ENCODE results near the gene PLCG2. TPM values are rescaled to one million over a fixed set of nuclear protein-coding genes. Genes with fewer than 3 reads are reported as not detected.
"Not testable (repeated sequence)": the region's sequence is repeated elsewhere in the genome, so short reads cannot be mapped to it uniquely, and the experiment has no call there.

The PLCG2 gene
- total RNA-seq, 2 donors from 2014 or later, result 14.1 to 16.0 TPM

DNA sequence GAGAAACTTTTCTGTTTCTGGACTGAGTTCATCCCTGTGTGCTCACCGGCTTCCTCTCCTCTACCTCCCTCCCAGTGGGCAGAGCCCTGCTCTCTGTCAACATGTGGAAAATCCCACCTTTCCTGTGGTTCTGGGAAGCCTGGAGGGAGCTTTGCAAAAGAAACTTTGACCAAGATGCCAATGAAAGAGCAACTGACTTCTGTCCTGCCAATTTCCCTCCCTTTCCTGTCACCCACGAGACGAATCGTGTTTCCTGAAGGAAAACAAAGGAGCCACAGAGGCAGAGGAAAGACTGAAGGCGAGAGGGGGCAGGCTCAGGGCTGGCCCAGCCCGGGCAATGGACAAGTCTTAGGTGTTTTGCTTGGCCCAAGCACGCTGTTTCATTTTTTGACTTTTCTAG, 82.8 kb downstream of the PLCG2 start:
- DNase-seq (peak; percentile 43), ATAC-seq (peak; percentile 41 to 67)
- intact Hi-C loops (cut with DNase I), result no loop called here

GRCh38 chr16:81863630-81864352, 84.7 kb downstream of the PLCG2 start:
- intact Hi-C loops (cut with DNase I), result no loop called here
- DNase-seq (no peak), ATAC-seq (no peak)

DNA sequence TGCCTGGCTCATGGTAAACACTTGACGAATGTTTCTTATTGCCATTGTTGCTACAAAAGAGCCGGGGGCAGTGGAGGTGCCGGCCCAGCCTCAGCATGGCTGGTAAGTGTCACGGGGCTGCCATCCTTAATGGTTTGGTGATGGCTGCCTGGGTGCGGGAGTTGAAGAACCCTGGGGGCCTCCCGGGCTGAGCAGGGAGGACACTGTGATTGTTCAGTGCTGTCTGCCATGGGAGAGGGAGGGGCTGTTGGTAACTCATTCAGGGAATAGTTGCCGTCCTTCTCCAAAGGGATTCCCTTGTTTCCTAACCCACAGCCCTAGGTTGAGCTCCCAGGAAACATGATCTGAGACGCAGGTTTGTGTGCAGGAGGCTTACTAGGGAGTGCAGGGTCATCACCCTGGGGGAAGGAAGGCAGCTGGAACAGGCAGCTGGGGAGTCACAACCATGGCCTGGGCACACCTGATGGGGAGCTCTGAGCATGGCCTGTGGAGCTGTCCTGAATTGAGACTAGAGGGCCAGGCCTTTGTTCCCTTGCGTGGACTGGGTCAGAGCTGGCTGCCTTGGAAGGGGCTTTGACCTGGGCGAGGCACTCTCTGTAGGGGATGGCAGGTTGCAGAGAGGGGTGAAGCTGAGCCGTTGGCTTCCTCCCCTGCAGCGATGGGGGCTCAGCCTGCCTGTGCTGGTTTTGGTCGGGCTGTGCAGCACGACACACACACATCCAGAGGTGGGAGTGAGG, 85.7 kb downstream of the PLCG2 start:
- ATAC-seq (no peak), DNase-seq (no peak)
- intact Hi-C loops (cut with DNase I), result no loop called here

GRCh38 chr16:81866820-81867440, 87.8 kb downstream of the PLCG2 start:
- intact Hi-C loops (cut with DNase I), result no loop called here
- peak; percentile 66 for DNase-seq
- peak; percentile 83 to 86 for ATAC-seq

DNA sequence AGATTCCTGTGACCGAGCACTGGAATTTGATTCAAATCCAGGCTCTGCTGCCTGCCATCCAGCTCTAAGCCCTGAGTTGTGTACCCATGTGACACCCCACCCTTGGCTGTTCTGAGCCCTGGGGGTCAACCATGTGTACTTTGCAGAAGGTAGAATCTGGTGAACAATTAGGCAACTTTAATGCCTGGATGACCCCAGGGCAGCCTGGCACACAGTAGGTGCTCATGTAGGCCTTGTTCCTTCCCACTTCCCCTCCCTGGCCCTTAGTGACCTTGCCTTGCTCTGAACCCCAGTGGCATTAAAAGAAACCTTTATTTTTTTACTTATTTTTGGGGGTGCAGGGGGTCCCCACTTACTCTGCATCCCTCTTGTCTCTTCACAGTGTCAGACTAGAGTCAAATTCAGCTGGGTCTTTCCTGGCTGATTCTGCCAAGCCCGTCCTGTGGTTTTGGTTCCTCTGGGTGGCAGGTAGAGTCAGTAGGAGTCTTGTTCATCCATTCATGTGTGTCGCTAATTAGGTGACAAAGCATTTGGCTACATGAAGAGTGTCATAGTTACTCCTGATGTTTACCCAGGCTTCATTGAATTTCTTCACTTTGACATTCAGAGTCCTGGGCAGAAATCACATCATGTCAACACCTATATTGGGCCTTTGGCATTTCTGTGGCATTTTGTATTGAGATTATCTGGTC, 89.1 kb downstream of the PLCG2 start:
- ATAC-seq, result no peak
- intact Hi-C loops (cut with DNase I), result no loop called here

GRCh38 chr16:81869326-81869725, 90.2 kb downstream of the PLCG2 start:
- DNase-seq, result no peak
- ATAC-seq, result no peak
- intact Hi-C loops (cut with DNase I), result no loop called here

More for the DNA sequence above, 89.1 kb downstream of the PLCG2 start:
- DNase-seq, result no peak

GRCh38 chr16:81873206-81873605, 94.1 kb downstream of the PLCG2 start:
- ATAC-seq, result no peak
- no peak for DNase-seq
- intact Hi-C loops (cut with DNase I), result loop anchor here in 1 of 2 donors (10.0 kb wide), 1 partner anchor 78 kb away; no protein-coding TSS in a partner anchor

GRCh38 chr16:81873843-81874752, 95.0 kb downstream of the PLCG2 start:
- ATAC-seq (peak; percentile 70 to 79), DNase-seq (peak; percentile 48)
- intact Hi-C loops (cut with DNase I), result loop anchor here in 1 of 2 donors (10.0 kb wide), 1 partner anchor 79 kb away; no protein-coding TSS in a partner anchor

GRCh38 chr16:81875461-81875860, 96.4 kb downstream of the PLCG2 start:
- intact Hi-C loops (cut with DNase I), result loop anchor here in 1 of 2 donors (10.0 kb wide), 1 partner anchor 81 kb away; no protein-coding TSS in a partner anchor
- ATAC-seq, result no peak
- DNase-seq, result no peak

DNA sequence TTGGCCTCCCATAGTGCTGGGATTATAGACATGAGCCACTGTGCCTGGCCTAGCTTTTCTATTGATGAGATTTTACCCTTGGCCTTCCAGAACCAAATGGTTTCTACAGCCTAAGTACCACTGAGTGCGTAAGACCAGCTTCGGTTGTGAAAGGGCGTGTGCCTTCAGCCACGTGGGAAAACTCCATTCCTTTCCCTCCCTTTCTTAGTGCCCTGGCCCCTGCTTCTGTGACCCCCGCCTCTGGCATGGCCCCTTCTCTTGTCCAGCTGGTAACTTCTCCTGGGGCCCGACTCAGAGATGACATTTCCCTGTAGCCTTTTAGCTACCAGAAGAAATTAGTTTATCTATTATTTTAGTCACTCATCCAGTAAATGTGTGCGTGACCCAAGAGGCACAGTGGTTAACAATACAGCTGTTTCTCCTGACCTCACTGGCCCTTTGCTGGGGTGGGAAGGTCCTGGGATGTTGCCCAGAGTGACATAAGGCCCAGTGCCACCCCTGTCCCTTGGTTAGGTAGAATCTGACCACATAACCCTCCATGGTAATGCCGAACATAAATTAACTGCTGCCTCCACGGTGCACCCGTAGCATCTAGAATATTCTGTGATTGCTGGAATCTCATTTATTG, 97.3 kb downstream of the PLCG2 start:
- DNase-seq, result no peak
- intact Hi-C loops (cut with DNase I), result loop anchor here in 1 of 2 donors (10.0 kb wide), 1 partner anchor 82 kb away; no protein-coding TSS in a partner anchor
- no peak for ATAC-seq

DNA sequence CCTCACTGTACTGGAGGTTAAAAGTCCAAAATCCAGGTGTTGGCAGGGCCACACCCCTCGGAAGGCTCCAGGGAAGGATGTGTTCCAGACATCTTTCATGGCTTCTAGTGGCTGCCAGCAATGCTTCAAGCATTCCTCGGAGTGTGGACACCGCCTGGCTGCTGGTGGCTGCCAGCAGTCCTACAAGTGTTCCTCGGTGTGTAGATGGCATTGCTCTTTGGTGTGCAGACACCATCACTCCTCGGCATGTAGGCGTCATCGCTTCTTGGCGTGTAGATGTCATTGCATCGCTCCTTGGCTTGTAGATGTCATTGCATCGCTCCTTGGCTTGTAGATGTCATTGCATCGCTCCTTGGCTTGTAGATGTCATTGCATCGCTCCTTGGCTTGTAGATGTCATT, 98.4 kb downstream of the PLCG2 start:
- not testable (repeated sequence) for ATAC-seq, DNase-seq
- intact Hi-C loops (cut with DNase I), result loop anchor here in 1 of 2 donors (10.0 kb wide), 1 partner anchor 83 kb away; no protein-coding TSS in a partner anchor

DNA sequence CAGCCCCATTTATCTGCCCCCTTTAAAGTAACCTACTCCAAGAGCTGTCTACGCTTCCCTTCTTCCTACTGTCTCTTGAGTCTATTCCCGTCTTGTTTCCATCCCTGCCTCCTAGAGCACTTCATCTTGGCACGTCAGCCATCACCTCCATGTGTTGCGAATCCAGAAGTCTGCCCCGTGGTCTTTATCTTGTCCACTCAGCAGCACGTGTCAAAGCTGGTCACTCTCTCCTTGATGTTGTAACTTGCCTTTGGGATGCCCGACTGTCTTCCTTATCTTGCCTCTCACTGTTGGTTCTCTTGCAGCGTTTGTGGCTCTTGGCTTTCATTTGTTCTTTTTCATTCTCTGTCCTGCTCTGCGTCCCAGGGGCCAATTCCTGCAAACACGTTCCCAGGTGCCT, 99.4 kb downstream of the PLCG2 start:
- intact Hi-C loops (cut with DNase I), result loop anchor here in 1 of 2 donors (10.0 kb wide), 1 partner anchor 84 kb away; no protein-coding TSS in a partner anchor
- ATAC-seq (peak in 1 of 2 donors; percentile 51), DNase-seq (no peak)

DNA sequence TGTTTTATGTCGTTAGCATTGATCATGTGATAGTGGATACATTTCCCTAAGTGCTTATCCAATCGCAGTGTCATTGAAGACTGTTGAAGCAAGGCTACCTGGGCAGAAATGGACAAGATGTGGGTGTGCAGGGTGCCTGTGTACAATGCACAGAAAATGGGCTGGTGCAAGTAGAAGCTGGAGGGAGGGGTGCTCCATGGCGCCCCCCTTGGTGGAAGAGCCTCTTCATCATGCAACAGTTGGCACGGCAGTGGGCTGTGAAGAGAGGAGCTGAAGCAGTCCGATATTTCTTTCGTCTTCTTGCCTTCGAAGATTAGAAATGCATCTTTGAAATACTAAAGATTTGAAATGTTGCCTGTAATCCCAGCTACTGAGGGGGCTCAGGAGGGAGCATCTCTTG, 100.5 kb downstream of the PLCG2 start:
- intact Hi-C loops (cut with DNase I), result loop anchor here in 1 of 2 donors (10.0 kb wide), 1 partner anchor 85 kb away; no protein-coding TSS in a partner anchor
- ATAC-seq, result no peak
- no peak for DNase-seq

- intact Hi-C loops (cut with DNase I), result no loop called here
- DNase-seq (no peak), ATAC-seq (no peak)
These were observed 101.7 kb downstream of the PLCG2 start for GRCh38 chr16:81880816-81881215.

DNA sequence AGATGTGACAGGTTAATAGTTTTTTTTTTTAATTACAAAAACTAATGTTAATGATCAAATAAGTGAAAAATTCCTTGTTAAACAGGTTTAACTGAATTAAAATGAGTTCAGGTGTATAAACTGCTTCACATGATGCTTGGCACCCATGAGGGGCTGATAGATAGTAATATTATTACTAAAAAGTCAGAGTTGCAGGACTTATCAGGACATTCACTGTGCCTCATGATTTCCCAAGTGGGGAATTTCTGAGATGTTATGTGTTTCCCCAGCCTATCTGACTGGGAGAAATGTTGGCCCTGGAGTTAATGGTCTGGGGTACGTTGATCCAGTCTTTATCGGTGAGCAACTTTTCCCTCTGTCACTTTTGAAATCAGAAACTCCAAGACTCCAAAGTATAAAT, 102.1 kb downstream of the PLCG2 start:
- intact Hi-C loops (cut with DNase I), result no loop called here
- ATAC-seq, result no peak
- no peak for DNase-seq

DNA sequence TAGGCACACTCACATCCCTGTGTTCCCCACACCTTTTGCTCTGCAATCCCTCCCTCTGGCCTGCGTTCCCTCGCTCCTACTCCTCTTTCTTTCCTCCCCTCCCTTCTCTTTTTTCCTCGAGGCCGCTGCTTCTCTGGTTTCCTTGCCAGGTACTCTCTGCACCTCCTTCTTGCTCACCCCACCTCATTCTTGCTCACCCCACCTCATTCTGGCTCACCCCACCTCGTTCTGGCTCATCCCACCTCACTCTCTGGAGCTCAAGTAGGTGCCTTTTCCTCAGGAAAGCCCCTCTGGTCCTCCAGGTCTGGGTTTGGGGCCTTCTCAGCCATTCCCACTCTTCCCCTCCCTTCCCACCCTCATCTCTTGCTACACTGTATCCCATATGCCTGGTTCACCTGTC, 103.5 kb downstream of the PLCG2 start:
- intact Hi-C loops (cut with DNase I), result no loop called here
- ATAC-seq (no peak), DNase-seq (no peak)

DNA sequence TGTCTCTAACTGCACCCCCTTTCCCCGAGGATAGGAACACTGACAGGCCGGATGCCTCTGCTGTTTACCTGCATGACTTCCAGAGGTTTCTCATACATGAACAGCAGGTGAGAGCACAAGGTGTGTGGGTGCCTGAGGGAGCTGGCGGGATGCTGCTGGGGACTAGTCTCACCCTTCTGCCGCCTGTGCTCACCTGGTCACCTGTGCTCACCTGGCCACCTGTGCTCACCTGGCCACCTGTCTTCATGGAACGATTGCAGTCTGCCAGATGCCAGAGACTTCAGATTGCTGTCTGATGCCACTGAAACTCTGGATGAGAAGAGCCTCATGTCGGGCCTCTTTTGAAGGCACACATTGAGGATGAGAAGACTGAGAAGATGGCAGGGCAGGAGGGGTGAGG, 104.1 kb downstream of the PLCG2 start:
- ATAC-seq, result no peak
- no peak for DNase-seq
- intact Hi-C loops (cut with DNase I), result no loop called here

Measured in left cardiac atrium (tissue), 4 donors.